Esophagus squamous epithelium (tissue), 5 donors: ENCODE data around the gene STAT3. TPM values are rescaled to one million over a fixed set of nuclear protein-coding genes. Genes with fewer than 3 reads are reported as not detected.

ENCODE experiments used
- DNase-seq: peaks from one replicate; lab custom pipeline; 2025; lab: John Stamatoyannopoulos, UW
- H3K27ac ChIP-seq, 4 donors: fragments of 200-600 bp; sonication (generic); one replicate each; pipeline ENCODE4 v1.5.1; 2016 to 2019; ENCODE audit warnings: mild to moderate bottlenecking in 1 of 4
- H3K27me3 ChIP-seq, 4 donors: fragments of 200-600 bp; sonication (generic); 1 replicate in 3 of 4; 2 replicates in 1 of 4; pipeline versions ENCODE4 v1.5.1 to v1.6.0; 2017 to 2021; ENCODE audit warnings: antibody characterized with exemption in 1 of 4
- H3K36me3 ChIP-seq, 3 donors: fragments of 200-600 bp; sonication (generic); one replicate each; pipeline ENCODE4 v1.5.1; 2016 to 2019
- H3K4me1 ChIP-seq, 3 donors: fragments of 200-600 bp; sonication (generic); one replicate each; pipeline ENCODE4 v1.5.1; 2017 to 2019
- H3K4me3 ChIP-seq, 4 donors: fragments of 200-600 bp; sonication (generic); 1 replicate in 3 of 4; 2 replicates in 1 of 4; pipeline ENCODE4 v1.5.1; 2016 to 2019; ENCODE audit warnings: mild to moderate bottlenecking in 2 of 4, moderate library complexity in 1 of 4
- H3K9me3 ChIP-seq, 3 donors: fragments of 200-600 bp; sonication (generic); one replicate each; pipeline ENCODE4 v1.5.1; 2016 to 2019
- CTCF ChIP-seq, 6 experiments: fragments of 450-650 bp in 4 of 6; fragments of 200-600 bp in 2 of 6; sonication (generic) in 2 of 6; IDR thresholded peaks; one replicate each; pipeline ENCODE4 v1.5.1; 2016 to 2019; ENCODE audit warnings: antibody characterized with exemption in 6 of 6, mild to moderate bottlenecking in 4 of 6, moderate library complexity in 4 of 6
- POLR2A ChIP-seq, 4 donors: fragments of 450-650 bp; IDR thresholded peaks; one replicate each; pipeline ENCODE4 v1.6.1; 2017; ENCODE audit warnings: antibody characterized with exemption in 4 of 4, mild to moderate bottlenecking in 4 of 4, moderate library complexity in 3 of 4
- whole genome bisulfite sequencing, 2 donors: methylation state at CpG; one replicate each; pipeline ENCODE4 v1.1.5; 2018; 5-methylcytosine and 5-hydroxymethylcytosine counted together
- intact Hi-C: fragments of 100-400 bp; cut with DNase I; formaldehyde crosslinking; loops from one replicate; pipeline ENCODE4 v1.15.0; 2022
- total RNA-seq, 4 donors: library from RNA; depleted of rRNA; stranded (reverse); fragments of >200 nt; gene quantifications; one replicate each; pipeline ENCODE4 v1.1.0, GENCODE V29; 2016
- donor health status: DM: yes; HTN: yes; CAD: no.

STAT3 gene
- total RNA-seq, 4 donors from 2014 or later: 137 to 229 (median 176) TPM

- no peak overlapping the region for H3K4me3 ChIP-seq
- DNase-seq: no peak
- peaks cover 26 to 47% (median 41%) of the 10 kb centered on the region in 3 donors for H3K4me1 ChIP-seq
- intact Hi-C loops: no loop called here
- no peaks in the 10 kb centered on the region for H3K27me3 ChIP-seq
- peak overlapping the region; percentile 44 to 71 (median 64) for H3K27ac ChIP-seq
- no peak for TF ChIP-seq POLR2A (IDR thresholded peaks at IDR 0.05)
- TF ChIP-seq CTCF (IDR thresholded peaks at IDR 0.05): no peak
- no peaks in the 10 kb centered on the region for H3K9me3 ChIP-seq
- peaks cover 6 to 46% (median 26%) of the 10 kb centered on the region in 3 donors for H3K36me3 ChIP-seq
These were observed 41.0 kb downstream of the STAT3 start for GRCh38 chr17:42347198-42347597.

GRCh38 chr17:42346481-42346880 is 41.8 kb downstream of the STAT3 start:
- DNase-seq: no peak
- Histone ChIP-seq H3K4me1 (peaks cover 26 to 52% (median 41%) of the 10 kb centered on the region in 3 donors), H3K27ac (peak overlapping the region in 2 of 4 donors; percentile 17 to 19), H3K4me3 (no peak overlapping the region), H3K36me3 (peaks cover 6 to 54% (median 31%) of the 10 kb centered on the region in 3 donors), H3K9me3 (no peaks in the 10 kb centered on the region), H3K27me3 (no peaks in the 10 kb centered on the region)
- TF ChIP-seq CTCF (IDR thresholded peaks at IDR 0.05) (no peak), POLR2A (IDR thresholded peaks at IDR 0.05) (no peak)
- intact Hi-C loops: no loop called here
- 75 to 84% methylated on average over 8 of the region's 8 CpGs for WGBS, 2 donors

GRCh38 chr17:42345396-42346073 is 42.7 kb downstream of the STAT3 start:
- no peak for TF ChIP-seq CTCF (IDR thresholded peaks at IDR 0.05)
- no peak for TF ChIP-seq POLR2A (IDR thresholded peaks at IDR 0.05)
- no peaks in the 10 kb centered on the region for H3K27me3 ChIP-seq
- H3K27ac ChIP-seq: no peak overlapping the region
- no peaks in the 10 kb centered on the region for H3K9me3 ChIP-seq
- H3K4me1 ChIP-seq: peaks cover 26 to 60% (median 41%) of the 10 kb centered on the region in 3 donors
- DNase-seq: no peak
- H3K4me3 ChIP-seq: no peak overlapping the region
- peaks cover 6 to 63% (median 31%) of the 10 kb centered on the region in 3 donors for H3K36me3 ChIP-seq
- intact Hi-C loops: no loop called here
- 82 to 90% methylated on average over 13 of the region's 13 CpGs for WGBS, 2 donors

GRCh38 chr17:42342242-42343008 is 45.8 kb downstream of the STAT3 start:
- intact Hi-C loops: no loop called here
- peaks cover 9 to 32% (median 11%) of the 10 kb centered on the region in 3 donors for H3K4me1 ChIP-seq
- H3K27ac ChIP-seq: peak overlapping the region in 1 of 4 donors; percentile 16
- H3K36me3 ChIP-seq: peaks cover 14 to 88% (median 45%) of the 10 kb centered on the region in 3 donors
- 75 to 82% methylated on average over 9 of the region's 9 CpGs for WGBS, 2 donors
- DNase-seq: no peak
- no peak for TF ChIP-seq CTCF (IDR thresholded peaks at IDR 0.05)
- TF ChIP-seq POLR2A (IDR thresholded peaks at IDR 0.05): no peak
- H3K9me3 ChIP-seq: no peaks in the 10 kb centered on the region
- no peak overlapping the region for H3K4me3 ChIP-seq
- no peaks in the 10 kb centered on the region for H3K27me3 ChIP-seq

- no peak overlapping the region for H3K4me3 ChIP-seq
- H3K27ac ChIP-seq: peak overlapping the region in 2 of 4 donors; percentile 16 to 18
- TF ChIP-seq POLR2A (IDR thresholded peaks at IDR 0.05): no peak
- no peak for TF ChIP-seq CTCF (IDR thresholded peaks at IDR 0.05)
- intact Hi-C loops: no loop called here
- H3K9me3 ChIP-seq: no peaks in the 10 kb centered on the region
- H3K36me3 ChIP-seq: peaks cover 14 to 94% (median 52%) of the 10 kb centered on the region in 3 donors
- H3K27me3 ChIP-seq: no peaks in the 10 kb centered on the region
- 86 to 92% methylated on average over 4 of the region's 4 CpGs for WGBS, 2 donors
- DNase-seq: no peak
- peaks cover 2 to 29% (median 4%) of the 10 kb centered on the region in 3 donors for H3K4me1 ChIP-seq
These were observed 46.7 kb downstream of the STAT3 start for GRCh38 chr17:42341568-42341967.
